Natural killer cell (primary cell): Measurements from ENCODE around the gene RASL11B. TPM values are rescaled to one million over a fixed set of nuclear protein-coding genes. Genes with fewer than 3 reads are reported as not detected.

Source experiments
- ATAC-seq, 3 donors: fragments of 150-1000 bp in 2 of 3; fragments of 200-7000 bp in 1 of 3; cut with Tn5 transposase; 1 replicate in 1 of 3; 2 replicates in 2 of 3; pipeline ENCODE4 v1.10.0; 2021; ENCODE audit warnings: mild to moderate bottlenecking in 2 of 3, moderate library complexity in 2 of 3
- DNase-seq, 2 donors: peaks; one replicate each; pipeline versions ENCODE4 v3.0.0 to v3.0.0-alpha.2; 2013 to 2021; ENCODE audit warnings: mixed read lengths in 1 of 2
- H3K27ac ChIP-seq: one replicate; pipeline ENCODE4 v1.5.1; 2013; ENCODE audit warnings: mild to moderate bottlenecking, low read length
- H3K27me3 ChIP-seq: one replicate; pipeline ENCODE4 v1.6.1; 2013; ENCODE audit warnings: low read length; ENCODE audit not compliant: control insufficient read depth, insufficient read depth
- H3K36me3 ChIP-seq: one replicate; pipeline ENCODE4 v1.6.1; 2013; ENCODE audit warnings: low read length; ENCODE audit not compliant: control insufficient read depth, insufficient read depth
- H3K4me1 ChIP-seq: one replicate; pipeline ENCODE4 v1.6.1; 2013; ENCODE audit warnings: low read length; ENCODE audit not compliant: control insufficient read depth, insufficient read depth
- H3K4me3 ChIP-seq: one replicate; pipeline ENCODE4 v1.5.1; 2013; ENCODE audit warnings: low read length
- H3K9me3 ChIP-seq: one replicate; pipeline ENCODE4 v1.6.1; 2013; ENCODE audit warnings: low read length; ENCODE audit not compliant: control insufficient read depth, insufficient read depth
- H3K27ac Mint-ChIP-seq, 2 donors: one replicate each; pipeline ENCODE4 v1.8.0; 2022; ENCODE audit warnings: mild to moderate bottlenecking in 2 of 2, mixed read lengths in 2 of 2, moderate library complexity in 1 of 2
- H3K27me3 Mint-ChIP-seq, 2 donors: one replicate each; pipeline ENCODE4 v1.8.0; 2022; ENCODE audit warnings: low read depth in 2 of 2, mixed read lengths in 2 of 2
- H3K36me3 Mint-ChIP-seq: one replicate; pipeline ENCODE4 v1.8.0; 2022; ENCODE audit warnings: mixed read lengths
- H3K4me1 Mint-ChIP-seq, 2 donors: one replicate each; pipeline ENCODE4 v1.8.0; 2022; ENCODE audit warnings: mixed read lengths in 2 of 2
- H3K4me3 Mint-ChIP-seq: one replicate; pipeline ENCODE4 v1.8.0; 2022; ENCODE audit warnings: mild to moderate bottlenecking, moderate library complexity, mixed read lengths
- H3K9me3 Mint-ChIP-seq, 2 donors: one replicate each; pipeline ENCODE4 v1.8.0; 2022; ENCODE audit warnings: mixed read lengths in 2 of 2
- CTCF ChIP-seq: fragments of 200-600 bp; IDR thresholded peaks from one replicate; pipeline ENCODE4 v1.8.0; 2022; ENCODE audit warnings: antibody characterized with exemption
- WGBS: methylation state at CpG from one replicate; pipeline ENCODE4 v1.1.7; 2013; ENCODE audit warnings: missing lambda C conversion rate; ENCODE audit not compliant: insufficient coverage; 5-methylcytosine and 5-hydroxymethylcytosine counted together
- intact Hi-C: fragments of 100-400 bp; cut with micrococcal nuclease; formaldehyde crosslinking; loops from one replicate; pipeline ENCODE4 v1.14.2; 2022
- total RNA-seq, 4 donors: library from RNA; stranded (reverse); fragments of 120-200 nt in 1 of 4; gene quantifications; one replicate each; pipeline versions ENCODE4 v1.2.3 to v1.2.4, GENCODE V29; 2013 to 2022

RASL11B gene
- total RNA-seq, 3 donors from 2014 or later (not counting 1 experiment from before 2014, with no cell fraction given) = not detected

GRCh38 chr4:52914051-52914605 is 52.0 kb downstream of the RASL11B start:
- no peaks in the 10 kb centered on the region for H3K9me3 Mint-ChIP-seq
- no peak overlapping the region for H3K27ac Mint-ChIP-seq
- Histone ChIP-seq H3K36me3 (no peaks in the 10 kb centered on the region), H3K9me3 (no peaks in the 10 kb centered on the region), H3K4me3 (no peak overlapping the region), H3K4me1 (no peaks in the 10 kb centered on the region), H3K27ac (no peak overlapping the region), H3K27me3 (no peaks in the 10 kb centered on the region)
- H3K4me1 Mint-ChIP-seq = peaks cover 5 to 6% of the 10 kb centered on the region in 2 donors
- H3K27me3 Mint-ChIP-seq = no peaks in the 10 kb centered on the region
- H3K4me3 Mint-ChIP-seq = no peak overlapping the region
- no peaks in the 10 kb centered on the region for H3K36me3 Mint-ChIP-seq
- no peak for DNase-seq
- no peak for ATAC-seq
- 88% methylated on average over 3 of the region's 3 CpGs for WGBS
- intact Hi-C loops = no loop called here
- TF ChIP-seq CTCF = no peak

- H3K27me3 Mint-ChIP-seq = no peaks in the 10 kb centered on the region
- H3K4me1 Mint-ChIP-seq = peaks cover 5 to 6% of the 10 kb centered on the region in 2 donors
- H3K9me3 Mint-ChIP-seq = no peaks in the 10 kb centered on the region
- no peak for ATAC-seq
- no peak for DNase-seq
- Histone ChIP-seq H3K36me3 (no peaks in the 10 kb centered on the region), H3K4me3 (no peak overlapping the region), H3K27ac (no peak overlapping the region), H3K9me3 (no peaks in the 10 kb centered on the region), H3K27me3 (no peaks in the 10 kb centered on the region), H3K4me1 (no peaks in the 10 kb centered on the region)
- no peak overlapping the region for H3K27ac Mint-ChIP-seq
- intact Hi-C loops = no loop called here
- H3K4me3 Mint-ChIP-seq = no peak overlapping the region
- no peak for TF ChIP-seq CTCF
- no peaks in the 10 kb centered on the region for H3K36me3 Mint-ChIP-seq
Observed at GRCh38 chr4:52915191-52915590, 53.1 kb downstream of the RASL11B start.

- H3K9me3 ChIP-seq = no peaks in the 10 kb centered on the region
- Mint-ChIP-seq H3K27me3 (no peaks in the 10 kb centered on the region), H3K9me3 (no peaks in the 10 kb centered on the region), H3K27ac (no peak overlapping the region), H3K4me3 (no peak overlapping the region), H3K36me3 (no peaks in the 10 kb centered on the region), H3K4me1 (peaks cover 5 to 6% of the 10 kb centered on the region in 2 donors)
- no peak overlapping the region for H3K27ac ChIP-seq
- no peaks in the 10 kb centered on the region for H3K36me3 ChIP-seq
- no peak for ATAC-seq
- H3K27me3 ChIP-seq = no peaks in the 10 kb centered on the region
- WGBS = 95% methylated on average over 6 of the region's 6 CpGs
- TF ChIP-seq CTCF = no peak
- DNase-seq = no peak
- H3K4me1 ChIP-seq = no peaks in the 10 kb centered on the region
- no peak overlapping the region for H3K4me3 ChIP-seq
- intact Hi-C loops = no loop called here
Observed at GRCh38 chr4:52915730-52916300, 53.7 kb downstream of the RASL11B start.

Other genes starting within 250 kb of the RASL11B start
- 10 to 100 TPM in 2 of 3 donors, 1 to 10 TPM in 1; 7.8 to 11.7 (median 10.3) TPM for gene USP46, start 203.0 kb upstream of the RASL11B start, total RNA-seq
- gene ERVMER34-1, start 110.9 kb upstream of the RASL11B start, total RNA-seq = not detected